UCSD-AML1 (cell line): ENCODE measurements around the gene PPP3CB.

Experiments
- DNase-seq: peaks from one replicate; lab custom pipeline; 2025; ENCODE audit not compliant: unreplicated experiment; lab: John Stamatoyannopoulos, UW

PPP3CB gene

DNA sequence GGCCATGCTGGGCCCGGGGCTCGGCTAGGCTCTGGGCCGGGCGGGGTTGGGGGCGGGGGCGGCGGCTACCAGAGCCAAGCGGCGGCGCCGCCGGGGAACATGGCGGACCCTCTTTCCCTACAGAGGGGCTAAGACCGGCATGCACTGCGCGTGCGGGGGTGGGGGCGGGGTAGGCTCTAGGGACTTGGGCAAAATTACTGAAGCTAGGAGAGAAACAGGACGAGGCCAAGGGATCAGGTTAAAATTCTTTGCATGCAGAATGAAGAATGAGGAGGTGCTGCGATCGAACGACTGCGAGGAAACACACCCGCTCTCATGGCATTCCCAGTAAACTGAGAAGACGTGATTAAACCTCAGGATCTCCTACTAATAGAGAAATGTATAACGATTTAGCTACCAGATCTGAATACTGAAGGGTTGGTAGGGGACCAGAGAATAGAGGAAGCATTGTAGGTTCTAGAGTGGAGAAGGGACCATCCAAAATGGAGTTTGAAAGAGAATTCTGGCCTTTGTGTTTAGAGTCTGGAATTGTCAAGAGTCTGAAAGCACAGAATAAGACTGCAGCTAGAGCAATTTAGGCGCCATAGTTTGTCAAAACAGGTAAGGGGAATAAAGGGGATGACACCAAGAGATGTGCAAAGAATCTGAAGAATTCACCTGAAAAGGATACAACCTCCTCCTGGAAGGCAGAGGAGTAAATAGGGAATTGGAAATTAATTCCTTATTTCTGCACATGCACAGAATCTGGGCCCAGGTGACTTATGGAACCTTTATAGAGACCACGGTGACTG lies at the start of gene PPP3CB:
PPP3CB (minus strand) TSS at position 141 of the 791 bp plus-strand sequence; CDS start at position 6, 135 bp downstream.
- peak; percentile 94 for DNase-seq

DNA sequence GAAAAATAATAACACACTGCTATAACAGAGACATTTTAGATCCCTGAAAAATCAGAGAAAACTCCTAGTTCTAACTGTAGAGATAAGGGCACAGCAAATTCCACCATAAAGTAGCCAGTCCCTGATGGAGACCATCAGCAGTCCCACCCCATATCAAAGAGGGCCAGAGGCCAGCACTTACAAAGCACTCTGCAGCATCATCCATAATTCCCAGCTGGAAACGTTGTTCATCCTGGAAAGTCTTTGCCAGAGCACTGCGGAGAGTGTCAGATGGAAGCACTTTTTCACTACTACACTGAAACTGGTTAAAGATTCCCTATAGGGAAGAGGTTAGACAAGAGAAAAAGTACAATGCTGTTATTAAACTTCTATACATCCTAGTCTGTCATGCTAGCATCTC lies 49.5 kb upstream of the PPP3CB start:
- DNase-seq, result no peak

- no peak for DNase-seq
Observed at GRCh38 chr10:73537709-73538108, 41.9 kb upstream of the PPP3CB start.

DNA sequence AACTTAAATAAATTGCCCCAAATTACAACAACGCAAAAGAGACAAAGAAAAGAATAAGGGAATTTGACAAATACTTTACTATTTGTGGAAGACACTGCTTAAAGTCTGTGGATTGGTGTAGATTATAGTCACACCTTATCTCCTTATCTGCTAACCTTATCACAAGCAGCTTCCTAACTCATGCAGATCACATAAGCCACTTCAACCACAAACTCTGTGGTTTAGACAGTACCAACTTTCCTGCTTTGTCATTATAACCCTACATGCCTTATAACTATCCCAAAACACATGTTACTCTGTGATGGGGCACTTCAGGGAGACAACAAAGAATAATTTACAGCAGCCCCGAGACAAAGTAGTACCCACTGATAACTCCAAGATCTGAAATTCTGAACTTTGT lies 41.5 kb upstream of the PPP3CB start:
- DNase-seq, result no peak

GRCh38 chr10:73534857-73535256 lies 39.0 kb upstream of the PPP3CB start:
- no peak for DNase-seq

DNA sequence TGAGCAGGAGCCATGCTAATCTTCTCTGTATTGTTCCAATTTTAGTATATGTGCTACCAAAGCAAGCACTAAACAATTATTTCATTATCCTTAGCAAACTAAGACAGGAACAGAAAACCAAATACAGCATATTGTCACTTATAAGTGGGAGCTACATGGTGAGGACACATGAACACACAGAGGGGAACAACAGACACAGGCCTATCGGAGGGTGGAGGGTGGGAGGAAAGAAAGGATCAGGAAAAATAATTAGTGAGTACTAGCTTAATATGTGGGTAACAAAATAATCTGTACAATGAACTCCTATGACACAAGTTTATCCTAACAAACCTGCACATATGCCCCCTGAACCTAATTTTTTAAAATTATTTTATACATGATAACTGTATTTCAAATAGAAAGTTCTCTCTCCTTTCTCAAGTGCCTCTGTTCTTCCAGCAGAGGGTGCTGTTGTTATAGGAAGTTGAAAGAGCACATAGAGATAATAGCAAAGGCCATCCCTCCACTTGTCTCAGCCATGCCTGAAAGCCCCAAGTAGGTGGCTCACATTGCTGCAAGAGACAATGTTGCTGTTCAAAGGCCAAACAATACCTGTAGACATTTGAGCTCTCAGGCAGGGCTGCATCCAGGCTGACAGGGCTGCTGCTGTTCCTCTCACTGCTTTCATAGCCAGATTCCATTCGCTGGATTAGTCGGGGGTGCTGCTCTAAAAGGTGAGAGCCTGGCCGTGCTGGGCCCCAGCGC lies 33.4 kb upstream of the PPP3CB start:
- peak; percentile 28 for DNase-seq

- no peak for DNase-seq
Observed at GRCh38 chr10:73522263-73522662, 26.4 kb upstream of the PPP3CB start.

GRCh38 chr10:73519336-73519735 lies 23.5 kb upstream of the PPP3CB start:
- DNase-seq, result no peak

DNA sequence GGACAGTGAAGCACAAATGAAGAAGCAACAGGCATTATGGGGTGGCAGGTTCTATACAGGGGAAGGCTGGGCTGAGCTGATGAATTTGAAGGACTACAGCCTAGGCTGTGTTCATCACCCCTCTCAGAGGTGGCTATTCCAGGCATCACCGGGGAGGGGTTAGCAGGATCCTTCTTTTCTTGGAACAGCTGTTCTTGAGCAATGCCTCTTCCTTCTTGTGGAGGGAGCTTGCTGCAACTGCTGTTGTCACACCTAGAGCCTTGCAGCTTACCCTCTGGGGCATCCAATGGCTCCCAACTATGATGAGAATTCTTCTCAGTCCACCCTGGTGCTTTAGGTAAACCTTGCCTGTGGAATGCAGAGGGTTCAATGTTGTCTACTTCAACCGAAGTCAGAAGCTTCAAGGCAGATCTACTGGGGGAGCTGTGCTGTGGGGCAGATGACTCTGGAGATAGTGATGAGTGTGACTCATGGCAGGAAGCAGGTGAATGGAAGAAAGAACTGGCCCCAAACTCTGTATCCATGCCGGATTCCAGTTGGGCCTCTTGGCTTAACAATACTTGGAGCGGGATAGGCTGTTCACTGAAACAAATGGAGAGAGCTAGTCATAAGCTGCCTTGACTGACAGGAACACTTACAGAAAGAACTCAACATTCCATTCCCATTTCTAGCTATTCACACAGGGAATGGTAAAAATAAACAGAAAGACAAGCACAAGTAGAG lies 21.5 kb upstream of the PPP3CB start:
- DNase-seq, result no peak

GRCh38 chr10:73512207-73512743 lies 16.5 kb upstream of the PPP3CB start:
- DNase-seq, result no peak

- no peak for DNase-seq
Observed at GRCh38 chr10:73509695-73510094, 13.9 kb upstream of the PPP3CB start.

GRCh38 chr10:73506491-73506890 lies 10.7 kb upstream of the PPP3CB start:
- no peak for DNase-seq

GRCh38 chr10:73506074-73506473 lies 10.2 kb upstream of the PPP3CB start:
- no peak for DNase-seq

DNA sequence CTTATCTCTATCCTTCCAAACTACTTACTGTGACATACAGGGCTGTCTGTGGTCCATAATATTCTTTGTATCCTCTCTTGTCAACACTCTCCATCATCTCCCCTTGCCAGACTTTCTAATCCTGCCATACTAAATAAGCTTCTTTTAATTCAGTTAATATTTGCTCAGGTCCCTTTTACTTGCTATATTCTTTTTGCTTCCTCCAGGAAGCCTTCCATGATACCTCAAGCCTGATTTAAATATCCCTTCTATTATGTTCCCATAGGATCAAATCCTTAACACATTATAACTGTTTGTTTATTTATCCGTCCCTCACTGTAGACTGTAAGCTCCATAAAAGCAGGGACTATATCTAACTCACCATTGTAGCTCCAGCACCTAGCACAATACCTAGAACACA lies 7.2 kb upstream of the PPP3CB start:
- DNase-seq, result no peak

DNA sequence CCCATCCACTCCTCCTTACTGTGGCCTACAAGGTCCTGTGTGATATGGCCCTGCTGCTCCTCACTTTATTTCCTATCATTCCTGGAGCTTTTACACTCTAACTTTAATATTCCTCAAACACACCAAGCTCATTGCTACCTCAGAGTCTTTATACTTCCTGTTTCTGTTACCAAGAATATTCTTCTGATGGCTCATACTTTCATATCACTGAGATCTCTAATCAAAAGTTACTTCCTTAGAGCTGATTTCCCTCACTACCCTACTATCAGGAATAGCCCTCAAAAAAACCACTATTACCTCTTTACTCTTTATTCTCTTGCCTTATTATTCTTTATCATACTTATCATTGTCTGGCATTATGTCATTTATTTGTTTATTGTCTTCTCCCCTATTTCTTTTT lies 5.8 kb upstream of the PPP3CB start:
- DNase-seq, result no peak

- no peak for DNase-seq
Observed at GRCh38 chr10:73497623-73498022, 1.8 kb upstream of the PPP3CB start.

- peak; percentile 93 for DNase-seq
Observed at GRCh38 chr10:73495226-73495883, 469 bp downstream of the PPP3CB start.

DNA sequence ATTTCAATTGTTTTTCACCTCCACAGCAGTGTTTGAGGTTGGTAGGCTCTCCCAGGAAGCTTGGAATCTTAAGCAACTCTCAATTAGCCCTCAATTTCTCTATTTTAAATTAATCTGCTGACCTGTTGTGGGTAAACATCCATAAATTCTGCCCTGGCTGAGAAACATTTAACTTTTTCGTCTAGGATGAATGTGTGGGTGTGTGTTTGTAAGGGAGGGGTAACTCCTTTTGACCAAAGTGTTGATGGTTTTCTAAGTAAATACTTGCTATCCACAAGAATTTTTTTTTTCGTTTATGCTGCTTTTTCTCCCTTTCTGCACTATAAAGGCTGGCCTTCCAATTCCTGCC lies 973 bp downstream of the PPP3CB start:
- DNase-seq, result no peak

- no peak for DNase-seq
Observed at GRCh38 chr10:73494213-73494612, 1.6 kb downstream of the PPP3CB start.

- DNase-seq, result no peak
Observed at GRCh38 chr10:73493781-73494180, 2.0 kb downstream of the PPP3CB start.

- DNase-seq, result no peak
Observed at GRCh38 chr10:73486601-73487000, 9.2 kb downstream of the PPP3CB start.
